PC-3 (cell line): ENCODE measurements around the gene S1PR2. TPM values are rescaled to one million over a fixed set of nuclear protein-coding genes. Genes with fewer than 3 reads are reported as not detected.
A peak's percentile ranks its signal among the peaks of the same experiment; 100 is the strongest.

ENCODE experiments used
- ATAC-seq: fragments of 200-7000 bp; cut with Tn5 transposase; 2 replicates; pipeline ENCODE4 v1.9.1; 2020; ENCODE audit warnings: mild to moderate bottlenecking, moderate library complexity
- BruUV-seq: library from RNA; stranded (reverse); fragments of 400-500 nt; replicated peaks from 2 replicates; lab custom pipeline; 2021; lab: Mats Ljungman, UMichigan
- CTCF ChIA-PET: fragments of 300-600 bp; sonication (Branson Sonifier 250); formaldehyde crosslinking; loops from one replicate; lab custom pipeline; 2022; ENCODE audit warnings: antibody characterized with exemption; lab: Charles Lee
- POLR2A ChIA-PET: fragments of 300-600 bp; sonication (Branson Sonifier 250); formaldehyde crosslinking; loops from one replicate; lab custom pipeline; 2022; ENCODE audit warnings: antibody characterized with exemption; ENCODE audit not compliant: unreplicated experiment; lab: Charles Lee
- DNase-seq: peaks from one replicate; pipeline ENCODE4 v3.0.0-alpha.2; 2015
- H2AFZ ChIP-seq: fragments of 300-600 bp; sonication (generic); 2 replicates; pipeline ENCODE4 v1.6.0; 2016; ENCODE audit warnings: antibody characterized with exemption, low read length
- H3F3A ChIP-seq: fragments of 300-600 bp; sonication (generic); one replicate; pipeline ENCODE4 v1.6.0; 2017; ENCODE audit warnings: antibody characterized with exemption, low read length, control low read depth, mild to moderate bottlenecking; ENCODE audit not compliant: unreplicated experiment
- H3K27ac ChIP-seq: fragments of 300-600 bp; sonication (generic); 2 replicates; pipeline ENCODE4 v1.5.1; 2016; ENCODE audit warnings: mild to moderate bottlenecking, low read length
- H3K27me3 ChIP-seq: fragments of 300-600 bp; sonication (generic); 2 replicates; pipeline ENCODE4 v1.6.1; 2016; ENCODE audit warnings: low read length, mixed read lengths
- H3K36me3 ChIP-seq: fragments of 300-600 bp; sonication (generic); 2 replicates; pipeline ENCODE4 v1.6.1; 2016; ENCODE audit warnings: low read depth, mixed run types, low read length, mixed read lengths
- H3K4me1 ChIP-seq: fragments of 300-600 bp; sonication (generic); 2 replicates; pipeline ENCODE4 v1.5.1; 2016; ENCODE audit warnings: low read length; ENCODE audit not compliant: insufficient read depth
- H3K4me2 ChIP-seq: fragments of 300-600 bp; sonication (generic); 2 replicates; pipeline ENCODE4 v1.6.0; 2016; ENCODE audit warnings: low read length
- H3K4me3 ChIP-seq: fragments of 300-600 bp; sonication (generic); 2 replicates; pipeline ENCODE4 v1.5.1; 2016; ENCODE audit warnings: mild to moderate bottlenecking, low read length, mixed read lengths
- H3K79me2 ChIP-seq: fragments of 300-600 bp; sonication (generic); 2 replicates; pipeline ENCODE4 v1.6.1; 2017; ENCODE audit warnings: low read length, mixed read lengths
- H3K9ac ChIP-seq: fragments of 300-600 bp; sonication (generic); 2 replicates; pipeline ENCODE4 v1.6.0; 2016; ENCODE audit warnings: mild to moderate bottlenecking, low read length
- H3K9me2 ChIP-seq: fragments of 300-600 bp; sonication (generic); replicated peaks from 2 replicates; pipeline ENCODE4 v1.6.1; 2016; ENCODE audit warnings: mixed run types, low read length, mixed read lengths
- H3K9me3 ChIP-seq: fragments of 300-600 bp; sonication (generic); 2 replicates; pipeline ENCODE4 v1.6.1; 2016; ENCODE audit warnings: low read length, mixed read lengths
- H4K20me1 ChIP-seq: fragments of 300-600 bp; sonication (generic); 2 replicates; pipeline ENCODE4 v1.6.1; 2016; ENCODE audit warnings: low read length, mixed read lengths
- CTCF ChIP-seq: fragments of 300-600 bp; sonication (generic); conservative IDR thresholded peaks from 2 replicates; pipeline ENCODE4 v1.5.1; 2017; ENCODE audit warnings: antibody characterized with exemption, low read depth, mild to moderate bottlenecking, low read length
- EZH2 ChIP-seq: fragments of 300-600 bp; sonication (generic); IDR thresholded peaks from one replicate; pipeline ENCODE4 v1.6.1; 2017; ENCODE audit warnings: antibody characterized with exemption, mild to moderate bottlenecking, low read length; ENCODE audit not compliant: unreplicated experiment
- EZH2phosphoT487 ChIP-seq: fragments of 300-600 bp; sonication (generic); IDR thresholded peaks from 2 replicates; pipeline ENCODE4 v1.6.1; 2018; ENCODE audit warnings: mild to moderate bottlenecking, antibody characterized with exemption, low read length, borderline replicate concordance
- intact Hi-C: fragments of 100-400 bp; cut with micrococcal nuclease; formaldehyde crosslinking; loops from 2 replicates; pipeline ENCODE4 v1.9.0; 2023
- total RNA-seq: library from RNA; depleted of rRNA; stranded (reverse); fragments of >200 nt; gene quantifications from 2 replicates; pipeline ENCODE4 v1.2.3, GENCODE V29; 2014

The S1PR2 gene
- total RNA-seq, 1 experiment from 2014 or later: 4.1 TPM

DNA sequence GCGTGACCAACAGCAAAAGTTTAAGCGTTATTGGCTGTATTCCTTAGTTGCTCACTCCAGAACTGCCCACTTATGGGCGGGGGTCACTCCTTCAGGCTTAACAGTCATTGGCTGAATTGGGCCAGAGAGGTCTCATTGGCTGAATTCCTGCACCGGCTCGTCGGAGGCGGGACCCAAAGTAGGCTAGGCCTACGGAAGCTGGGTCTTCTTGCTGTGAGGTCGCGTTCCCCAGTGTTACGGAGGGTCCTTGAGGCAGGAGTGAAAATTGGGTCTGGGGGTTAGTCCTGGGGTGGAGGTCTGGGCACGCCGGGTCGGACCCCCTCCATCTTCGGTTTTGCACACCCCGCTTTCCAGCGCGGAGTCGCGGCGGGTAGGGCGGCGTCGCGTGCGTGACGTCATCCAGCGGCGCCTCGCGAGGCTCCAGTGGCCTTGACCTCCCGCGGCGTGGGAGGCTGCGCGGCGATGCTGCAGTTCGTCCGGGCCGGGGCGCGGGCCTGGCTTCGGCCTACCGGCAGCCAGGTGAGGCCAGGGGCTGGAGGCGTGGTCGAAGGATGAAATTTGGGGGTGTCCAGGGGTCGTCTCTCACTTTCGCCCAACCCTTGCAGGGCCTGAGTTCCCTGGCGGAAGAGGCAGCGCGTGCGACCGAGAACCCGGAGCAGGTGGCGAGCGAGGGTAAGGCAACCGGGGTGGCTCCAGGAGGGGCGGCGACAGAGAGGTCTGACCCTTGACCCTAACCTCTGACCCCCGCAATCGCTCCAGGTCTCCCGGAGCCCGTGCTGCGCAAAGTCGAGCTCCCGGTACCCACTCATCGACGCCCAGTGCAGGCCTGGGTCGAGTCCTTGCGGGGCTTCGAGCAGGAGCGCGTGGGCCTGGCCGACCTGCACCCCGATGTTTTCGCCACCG, 20.9 kb upstream of the S1PR2 start, which contains the start of gene MRPL4:
TSS of gene MRPL4 (plus strand) at position 423 of the 903 bp plus-strand sequence. CDS start at position 463, 40 bp downstream.
- Histone ChIP-seq H3K9me3 (no peaks in the 10 kb centered on the region), H3K4me2 (peak within 1 kb of the TSS; percentile 97), H3K4me3 (peak within 1 kb of the TSS; percentile 97), H3K27me3 (no peaks in the 10 kb centered on the region), H3K9ac (peak within 1 kb of the TSS; percentile 94), H3F3A (no peaks in the 10 kb centered on the region), H3K79me2 (peaks cover 27% of the 10 kb centered on the region), H3K4me1 (peaks cover 8% of the 10 kb centered on the region; the same call in 1 of the 2 replicates), H3K9me2 (no peaks in the 10 kb centered on the region), H2AFZ (peak within 1 kb of the TSS; percentile 99), H4K20me1 (no peaks in the 10 kb centered on the region), H3K27ac (peak within 1 kb of the TSS; percentile 46), H3K36me3 (peaks cover 22% of the 10 kb centered on the region)
- no TSS peak for BruUV-seq
- DNase-seq: peak; percentile 100
- no peak for TF ChIP-seq CTCF
- TF ChIP-seq EZH2: no peak
- TF ChIP-seq EZH2phosphoT487: no peak
- ChIA-PET POLR2A (interaction anchor here (0.5 to 0.7 kb wide), 4 partner anchors 25 to 129 kb away, joined by 3 to 14 read pairs (median 6); partner anchors contain the start of gene TYK2), CTCF (interaction anchor here (0.5 to 0.6 kb wide), 2 partner anchors 58 to 149 kb away, joined by 3 to 4 read pairs; no protein-coding TSS in a partner anchor)
- intact Hi-C loops: loop anchor here (1.0 to 5.0 kb wide), 4 partner anchors 132 to 318 kb away; no protein-coding TSS in a partner anchor
- peak; percentile 96 for ATAC-seq

GRCh38 chr19:10246511-10246910, 15.4 kb upstream of the S1PR2 start:
- Histone ChIP-seq H3F3A (no peaks in the 10 kb centered on the region), H2AFZ (no peak overlapping the region), H3K4me3 (no peak overlapping the region), H3K9me3 (no peaks in the 10 kb centered on the region), H3K9me2 (no peaks in the 10 kb centered on the region), H3K27me3 (no peaks in the 10 kb centered on the region), H3K79me2 (no peaks in the 10 kb centered on the region), H4K20me1 (no peaks in the 10 kb centered on the region; the same call in 1 of the 2 replicates), H3K9ac (no peak overlapping the region), H3K36me3 (no peaks in the 10 kb centered on the region), H3K4me2 (no peak overlapping the region), H3K27ac (no peak overlapping the region), H3K4me1 (peaks cover 17% of the 10 kb centered on the region)
- intact Hi-C loops: no loop called here
- POLR2A ChIA-PET: no interaction called here
- ATAC-seq: no peak
- no peak for TF ChIP-seq EZH2
- no TSS peak for BruUV-seq
- CTCF ChIA-PET: no interaction called here
- DNase-seq: no peak

DNA sequence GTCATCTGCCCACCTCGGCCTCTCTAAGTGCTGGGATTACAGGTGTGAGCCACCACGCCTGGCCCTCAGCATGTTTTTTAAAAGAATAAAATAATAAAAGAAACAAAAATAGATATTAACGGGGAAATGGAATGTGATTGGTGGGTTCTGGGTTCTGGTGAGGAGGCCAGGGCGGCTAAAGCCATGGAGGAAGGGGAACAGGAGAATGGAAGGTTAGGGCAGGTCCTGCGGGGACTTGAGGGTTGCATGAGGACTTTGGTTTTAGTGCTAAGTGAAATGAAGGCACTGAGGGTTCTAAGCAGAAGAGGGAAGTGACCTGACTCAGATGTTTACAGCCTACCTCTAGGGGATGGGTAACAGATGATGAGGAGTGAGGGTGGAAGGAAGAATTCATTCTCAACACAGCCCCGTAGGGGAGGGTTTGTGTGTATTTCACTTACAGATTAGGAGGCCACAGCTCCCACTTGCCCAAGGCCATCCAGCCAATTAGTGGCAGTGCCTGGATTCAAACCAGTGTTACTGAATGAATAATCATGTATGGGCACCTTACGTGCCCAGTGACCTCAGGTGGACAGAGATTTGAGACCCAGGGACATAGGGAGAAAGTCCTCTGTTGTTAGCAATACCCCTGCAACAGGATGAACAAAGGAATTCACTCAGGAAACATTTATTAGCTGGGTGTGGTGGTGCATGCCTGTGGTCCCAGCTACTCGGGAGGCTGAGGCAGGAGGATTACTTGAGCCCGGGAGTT, 14.2 kb upstream of the S1PR2 start:
- ChIA-PET CTCF (no interaction called here), POLR2A (no interaction called here)
- H3K79me2 ChIP-seq: no peaks in the 10 kb centered on the region
- intact Hi-C loops: no loop called here
- H3F3A ChIP-seq: no peaks in the 10 kb centered on the region
- H3K36me3 ChIP-seq: no peaks in the 10 kb centered on the region
- ATAC-seq (no peak), DNase-seq (no peak)
- H3K4me1 ChIP-seq: peaks cover 13% of the 10 kb centered on the region
- TF ChIP-seq CTCF (no peak), EZH2phosphoT487 (no peak), EZH2 (no peak)
- H3K9me2 ChIP-seq: no peaks in the 10 kb centered on the region
- H3K4me2 ChIP-seq: no peak overlapping the region
- BruUV-seq: no TSS peak
- no peak overlapping the region for H2AFZ ChIP-seq
- no peak overlapping the region for H3K27ac ChIP-seq
- H4K20me1 ChIP-seq: no peaks in the 10 kb centered on the region; the same call in 1 of the 2 replicates
- H3K9ac ChIP-seq: no peak overlapping the region
- H3K27me3 ChIP-seq: no peaks in the 10 kb centered on the region
- no peaks in the 10 kb centered on the region for H3K9me3 ChIP-seq
- H3K4me3 ChIP-seq: no peak overlapping the region
